Measurements from ENCODE around the gene ESPN.
"Not testable (repeated sequence)": the region's sequence is repeated elsewhere in the genome, so short reads cannot be mapped to it uniquely, and the experiment has no call there.

- TF ChIP-seq CTCF (IDR thresholded peaks at IDR 0.05); ZFX (IDR thresholded peaks at IDR 0.05; ENCODE audit: borderline replicate concordance): not testable (repeated sequence)
Measured at GRCh38 chr1:6450486-6450885, 25.9 kb downstream of the ESPN start.

Measured in 22Rv1 (cell line).